Measurements from ENCODE around the gene RUNX1.

DNA sequence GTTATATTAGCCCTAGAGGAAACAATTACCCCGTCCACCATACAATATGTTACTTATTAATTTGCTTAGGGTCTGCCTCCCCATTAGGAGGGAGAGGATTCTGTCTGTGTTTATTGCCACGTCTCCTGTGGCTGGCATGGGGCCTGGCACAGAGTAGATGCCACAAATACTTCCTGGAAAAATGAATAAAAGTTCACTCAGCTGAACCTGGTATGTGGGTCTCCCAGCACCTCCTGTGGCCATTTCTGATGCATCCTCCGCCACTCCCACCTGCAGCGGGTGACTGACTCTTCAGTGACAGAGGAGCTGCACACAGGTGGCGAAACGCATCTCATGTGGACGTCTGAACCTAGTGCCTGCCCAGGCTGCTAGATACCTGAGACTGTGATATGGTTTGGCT lies 267.6 kb downstream of the RUNX1 start:
- no peak for TF ChIP-seq LEF1 (IDR thresholded peaks at IDR 0.05; ENCODE audit: borderline replicate concordance)
- TF ChIP-seq ZNF384 (IDR thresholded peaks at IDR 0.05) = no peak

All from HEK293T (cell line).